BLaER1 treated with 17β-estradiol and CSF1 and Interleukin-3, amounts not matched to agents 10 nM and 100 nM (cell line): ENCODE results near the gene ATP5F1B.

ENCODE experiments used
- H3K27ac ChIP-seq, 11 experiments: shearing (Covaris generic); formaldehyde crosslinking; 2 replicates each; pipeline ENCODE4 v1.8.1; 2022
- H3K27me3 ChIP-seq, 11 experiments: shearing (Covaris generic); formaldehyde crosslinking; 2 replicates each; pipeline ENCODE4 v1.8.1; 2022
- H3K36me3 ChIP-seq, 11 experiments: shearing (Covaris generic); formaldehyde crosslinking; 2 replicates each; pipeline ENCODE4 v1.8.1; 2022
- H3K4me1 ChIP-seq, 10 experiments: shearing (Covaris generic); formaldehyde crosslinking; 2 replicates each; pipeline ENCODE4 v1.8.1; 2022
- H3K4me2 ChIP-seq, 11 experiments: shearing (Covaris generic); formaldehyde crosslinking; 2 replicates each; pipeline ENCODE4 v1.8.1; 2022
- H3K4me3 ChIP-seq, 10 experiments: shearing (Covaris generic); formaldehyde crosslinking; 2 replicates each; pipeline ENCODE4 v1.8.1; 2022
- H3K9ac ChIP-seq, 11 experiments: shearing (Covaris generic); formaldehyde crosslinking; 2 replicates each; pipeline ENCODE4 v1.8.1; 2022
- H3K9me3 ChIP-seq, 11 experiments: shearing (Covaris generic); formaldehyde crosslinking; replicated peaks in 1 of 11; 2 replicates each; pipeline ENCODE4 v1.8.1; 2022
- H4K20me1 ChIP-seq, 11 experiments: shearing (Covaris generic); formaldehyde crosslinking; 2 replicates each; pipeline ENCODE4 v1.8.1; 2022
- Cebpa-rat ChIP-seq, 11 experiments: shearing (Covaris generic); IDR thresholded peaks; 2 replicates each; pipeline ENCODE4 v1.8.1; 2022

The ATP5F1B gene

GRCh38 chr12:56632701-56633467 is 12.9 kb downstream of the ATP5F1B start:
- Histone ChIP-seq H3K4me1 (peaks cover 56 to 80% (median 70%) of the 10 kb centered on the region in 10 experiments), H3K9me3 (no peaks in the 10 kb centered on the region), H3K36me3 (peaks cover 6 to 9% (median 8%) of the 10 kb centered on the region in 11 experiments), H3K27ac (peak overlapping the region; percentile 42 to 93 (median 82); a peak in 19 of 22 replicates), H3K9ac (peak overlapping the region; percentile 79 to 90 (median 85); a peak in 21 of 22 replicates), H3K27me3 (no peaks in the 10 kb centered on the region), H3K4me2 (peak overlapping the region; percentile 94 to 100 (median 98)), H4K20me1 (peaks cover 13 to 75% (median 38%) of the 10 kb centered on the region in 11 experiments; a peak in 20 of 22 replicates), H3K4me3 (peak overlapping the region; percentile 25 to 95 (median 86); a peak in 19 of 20 replicates)
- TF ChIP-seq Cebpa-rat (IDR thresholded peaks at IDR 0.05) = no peak

- Histone ChIP-seq H3K4me2 (peak overlapping the region; percentile 94 to 100 (median 98)), H3K4me1 (peaks cover 56 to 80% (median 71%) of the 10 kb centered on the region in 10 experiments), H3K9me3 (no peaks in the 10 kb centered on the region), H3K27me3 (no peaks in the 10 kb centered on the region), H3K36me3 (peaks cover 2 to 10% (median 9%) of the 10 kb centered on the region in 11 experiments; a peak in 19 of 22 replicates), H3K4me3 (peak overlapping the region; percentile 25 to 95 (median 86); a peak in 19 of 20 replicates), H4K20me1 (peaks cover 17 to 76% (median 38%) of the 10 kb centered on the region in 11 experiments; a peak in 20 of 22 replicates), H3K9ac (peak overlapping the region; percentile 79 to 90 (median 85); a peak in 21 of 22 replicates), H3K27ac (peak overlapping the region; percentile 42 to 93 (median 82); a peak in 19 of 22 replicates)
- no peak for TF ChIP-seq Cebpa-rat (IDR thresholded peaks at IDR 0.05)
Observed at GRCh38 chr12:56631790-56632700, 13.7 kb downstream of the ATP5F1B start.

- peak within 1 kb of the TSS; percentile 97 to 100 (median 98) for H3K9ac ChIP-seq
- peak within 1 kb of the TSS; percentile 91 to 100 (median 99) for H3K4me3 ChIP-seq
- peaks cover 32 to 87% (median 51%) of the 10 kb centered on the region in 11 experiments; a peak in 19 of 22 replicates for H4K20me1 ChIP-seq
- peak within 1 kb of the TSS; percentile 93 to 100 (median 99) for H3K27ac ChIP-seq
- H3K36me3 ChIP-seq = peaks cover 17 to 28% (median 21%) of the 10 kb centered on the region in 11 experiments; a peak in 20 of 22 replicates
- H3K4me1 ChIP-seq = peaks cover 67 to 74% (median 69%) of the 10 kb centered on the region in 10 experiments
- no peaks in the 10 kb centered on the region for H3K9me3 ChIP-seq
- TF ChIP-seq Cebpa-rat (IDR thresholded peaks at IDR 0.05) = no peak
- peak within 1 kb of the TSS; percentile 94 to 100 (median 98) for H3K4me2 ChIP-seq
- no peaks in the 10 kb centered on the region for H3K27me3 ChIP-seq
Observed at GRCh38 chr12:56630180-56630632, 15.6 kb downstream of the ATP5F1B start, which contains the start of gene BAZ2A. TSS of gene BAZ2A (minus strand) at chr12:56630326. CDS start at chr12:56617530, 12,796 bp downstream.

- Histone ChIP-seq H3K9ac (peak overlapping the region; percentile 97 to 100 (median 98)), H3K9me3 (no peaks in the 10 kb centered on the region), H3K27me3 (no peaks in the 10 kb centered on the region), H3K4me1 (peaks cover 65 to 73% (median 70%) of the 10 kb centered on the region in 10 experiments), H4K20me1 (peaks cover 36 to 91% (median 57%) of the 10 kb centered on the region in 11 experiments; a peak in 19 of 22 replicates), H3K36me3 (peaks cover 21 to 34% (median 23%) of the 10 kb centered on the region in 11 experiments; a peak in 20 of 22 replicates), H3K4me2 (peak overlapping the region; percentile 86 to 99 (median 89)), H3K27ac (peak overlapping the region; percentile 93 to 100 (median 99)), H3K4me3 (peak overlapping the region; percentile 91 to 100 (median 99))
- TF ChIP-seq Cebpa-rat (IDR thresholded peaks at IDR 0.05) = no peak
Observed at GRCh38 chr12:56629459-56630179, 16.2 kb downstream of the ATP5F1B start.

GRCh38 chr12:56628671-56629458 is 16.9 kb downstream of the ATP5F1B start:
- Histone ChIP-seq H3K4me3 (peak overlapping the region; percentile 91 to 100 (median 99)), H3K27me3 (no peaks in the 10 kb centered on the region), H3K36me3 (peaks cover 23 to 41% (median 30%) of the 10 kb centered on the region in 11 experiments; a peak in 21 of 22 replicates), H3K27ac (peak overlapping the region; percentile 93 to 100 (median 99)), H4K20me1 (peaks cover 44 to 91% (median 63%) of the 10 kb centered on the region in 11 experiments; a peak in 21 of 22 replicates), H3K9ac (peak overlapping the region; percentile 97 to 100 (median 98)), H3K4me1 (peaks cover 61 to 76% (median 64%) of the 10 kb centered on the region in 10 experiments), H3K4me2 (peak overlapping the region; percentile 86 to 99 (median 89)), H3K9me3 (no peaks in the 10 kb centered on the region)
- TF ChIP-seq Cebpa-rat (IDR thresholded peaks at IDR 0.05) = peak in 3 of 11 experiments; percentile 19 to 46 (median 32); a peak in 1 of 22 replicates

- no peaks in the 10 kb centered on the region for H3K9me3 ChIP-seq
- H3K4me1 ChIP-seq = peaks cover 40 to 67% (median 55%) of the 10 kb centered on the region in 10 experiments
- TF ChIP-seq Cebpa-rat (IDR thresholded peaks at IDR 0.05) = no peak
- peaks cover 39 to 63% (median 51%) of the 10 kb centered on the region in 11 experiments for H3K36me3 ChIP-seq
- no peak overlapping the region; a peak in 1 of 20 replicates for H3K4me3 ChIP-seq
- H3K4me2 ChIP-seq = peak overlapping the region; percentile 2 to 99 (median 89); a peak in 21 of 22 replicates
- H3K9ac ChIP-seq = peak overlapping the region in 2 of 11 experiments; percentile 11 to 34; a peak in 2 of 22 replicates
- H3K27ac ChIP-seq = peak overlapping the region in 6 of 11 experiments; percentile 17 to 100 (median 99); a peak in 2 of 22 replicates
- H3K27me3 ChIP-seq = no peaks in the 10 kb centered on the region
- peaks cover 65 to 91% (median 78%) of the 10 kb centered on the region in 11 experiments for H4K20me1 ChIP-seq
Observed at GRCh38 chr12:56626701-56627100, 19.1 kb downstream of the ATP5F1B start.

GRCh38 chr12:56622535-56622934 is 23.2 kb downstream of the ATP5F1B start:
- H3K27me3 ChIP-seq = no peaks in the 10 kb centered on the region
- no peak for TF ChIP-seq Cebpa-rat (IDR thresholded peaks at IDR 0.05)
- H3K4me2 ChIP-seq = 0 out of 22 replicates have a peak overlapping the region, but pooled peaks of 1 of the 11 experiments have one; percentile 5
- no peaks in the 10 kb centered on the region for H3K9me3 ChIP-seq
- H3K4me1 ChIP-seq = peaks cover 14 to 57% (median 41%) of the 10 kb centered on the region in 10 experiments
- no peak overlapping the region for H3K4me3 ChIP-seq
- no peak overlapping the region; a peak in 1 of 22 replicates for H3K27ac ChIP-seq
- no peak overlapping the region for H3K9ac ChIP-seq
- peaks cover 70 to 100% (median 88%) of the 10 kb centered on the region in 11 experiments for H3K36me3 ChIP-seq
- H4K20me1 ChIP-seq = peaks cover 93 to 100% (median 100%) of the 10 kb centered on the region in 11 experiments
